CD14-positive monocyte (primary cell): Measurements from ENCODE around the gene JAK1. TPM values are rescaled to one million over a fixed set of nuclear protein-coding genes. Genes with fewer than 3 reads are reported as not detected.

Experiments
- DNase-seq, 3 donors: peaks; one replicate each; pipeline ENCODE4 v3.0.0-alpha.2; 2011 to 2022
- H2AFZ ChIP-seq: 2 replicates; pipeline ENCODE4 v1.6.0; 2012; ENCODE audit warnings: mild to moderate bottlenecking, low read depth, low read length, inconsistent platforms; ENCODE audit not compliant: insufficient read depth, poor library complexity, severe bottlenecking
- H3K27ac ChIP-seq, 2 donors: 1 replicate in 1 of 2; 2 replicates in 1 of 2; pipeline ENCODE4 v1.5.1; 2012 to 2013; ENCODE audit warnings: low read length in 2 of 2, control low read depth in 1 of 2, inconsistent platforms in 1 of 2, low read depth in 1 of 2, mild to moderate bottlenecking in 1 of 2
- H3K27me3 ChIP-seq, 2 donors: one replicate each; pipeline versions ENCODE4 v1.6.0 to v1.6.1; 2011 to 2013; ENCODE audit warnings: low read length in 2 of 2; ENCODE audit not compliant: control insufficient read depth in 2 of 2, insufficient read depth in 2 of 2
- H3K36me3 ChIP-seq, 2 donors: replicated peaks in 1 of 2; 1 replicate in 1 of 2; 2 replicates in 1 of 2; pipeline versions ENCODE4 v1.5.1 to v1.6.1; 2012 to 2013; ENCODE audit warnings: low read length in 2 of 2, control low read depth in 1 of 2, inconsistent platforms in 1 of 2, mild to moderate bottlenecking in 1 of 2; ENCODE audit not compliant: insufficient read depth in 2 of 2, control insufficient read depth in 1 of 2
- H3K4me1 ChIP-seq, 2 donors: 1 replicate in 1 of 2; 2 replicates in 1 of 2; pipeline versions ENCODE4 v1.5.1 to v1.6.1; 2012 to 2013; ENCODE audit warnings: low read length in 2 of 2, control low read depth in 1 of 2, inconsistent platforms in 1 of 2, mild to moderate bottlenecking in 1 of 2, moderate library complexity in 1 of 2; ENCODE audit not compliant: insufficient read depth in 2 of 2, control insufficient read depth in 1 of 2
- H3K4me2 ChIP-seq: replicated peaks from 2 replicates; pipeline ENCODE3; 2012; ENCODE audit warnings: low read length, moderate library complexity, mild to moderate bottlenecking; ENCODE audit not compliant: poor library complexity, severe bottlenecking; ENCODE audit errors: extremely low read depth
- H3K4me3 ChIP-seq, 3 experiments: fragments of 200-600 bp in 1 of 3; sonication (generic) in 1 of 3; replicated peaks in 1 of 3; 1 replicate in 2 of 3; 2 replicates in 1 of 3; pipeline ENCODE4 v1.5.1; 2011 to 2013; ENCODE audit warnings: low read length in 3 of 3, mild to moderate bottlenecking in 3 of 3, control low read depth in 2 of 3, low read depth in 2 of 3, inconsistent platforms in 1 of 3, moderate library complexity in 1 of 3
- H3K79me2 ChIP-seq: 2 replicates; pipeline ENCODE4 v1.6.0; 2012; ENCODE audit warnings: mild to moderate bottlenecking, control low read depth, inconsistent platforms, low read length, moderate library complexity; ENCODE audit not compliant: insufficient read depth
- H3K9ac ChIP-seq: 2 replicates; pipeline ENCODE4 v1.6.0; 2017; ENCODE audit warnings: low read length, mild to moderate bottlenecking; ENCODE audit not compliant: insufficient read depth, poor library complexity, severe bottlenecking
- H3K9me3 ChIP-seq, 2 donors: replicated peaks in 1 of 2; 1 replicate in 1 of 2; 2 replicates in 1 of 2; pipeline versions ENCODE4 v1.5.1 to v1.6.1; 2012 to 2013; ENCODE audit warnings: low read length in 2 of 2, control low read depth in 1 of 2; ENCODE audit not compliant: control insufficient read depth in 1 of 2, insufficient read depth in 1 of 2
- H4K20me1 ChIP-seq: 2 replicates; pipeline ENCODE4 v1.6.0; 2012; ENCODE audit warnings: mild to moderate bottlenecking, low read length, control low read depth, moderate library complexity; ENCODE audit not compliant: insufficient read depth
- H3K27ac Mint-ChIP-seq, 7 donors: one replicate each; pipeline ENCODE4 v1.8.0; 2020; ENCODE audit warnings: mild to moderate bottlenecking in 7 of 7, mixed read lengths in 7 of 7, moderate library complexity in 6 of 7, inconsistent platforms in 2 of 7
- H3K27me3 Mint-ChIP-seq, 3 donors: one replicate each; pipeline ENCODE4 v1.8.0; 2021 to 2022; ENCODE audit warnings: low read depth in 3 of 3, mild to moderate bottlenecking in 3 of 3, mixed read lengths in 3 of 3, moderate library complexity in 3 of 3, inconsistent platforms in 1 of 3
- H3K36me3 Mint-ChIP-seq, 2 donors: one replicate each; pipeline ENCODE4 v1.8.0; 2020; ENCODE audit warnings: mixed read lengths in 2 of 2, inconsistent platforms in 1 of 2, mild to moderate bottlenecking in 1 of 2
- H3K4me1 Mint-ChIP-seq: one replicate; pipeline ENCODE4 v1.8.0; 2020; ENCODE audit warnings: mild to moderate bottlenecking, mixed read lengths
- H3K4me3 Mint-ChIP-seq, 2 donors: one replicate each; pipeline ENCODE4 v1.8.0; 2020; ENCODE audit warnings: mild to moderate bottlenecking in 2 of 2, mixed read lengths in 2 of 2, moderate library complexity in 1 of 2
- H3K9me3 Mint-ChIP-seq, 7 donors: one replicate each; pipeline ENCODE4 v1.8.0; 2020 to 2022; ENCODE audit warnings: mixed read lengths in 7 of 7, mild to moderate bottlenecking in 6 of 7, moderate library complexity in 6 of 7, inconsistent platforms in 2 of 7
- CTCF ChIP-seq: fragments of 200-600 bp; IDR thresholded peaks from one replicate; pipeline ENCODE4 v1.8.0; 2022; ENCODE audit warnings: antibody characterized with exemption, mild to moderate bottlenecking
- WGBS: methylation state at CpG from one replicate; pipeline ENCODE4 v1.1.5; 2013; ENCODE audit warnings: missing lambda C conversion rate; ENCODE audit not compliant: insufficient coverage; 5-methylcytosine and 5-hydroxymethylcytosine counted together
- intact Hi-C, 2 donors: fragments of 100-400 bp; cut with micrococcal nuclease; formaldehyde crosslinking; loops; one replicate each; pipeline versions ENCODE4 v1.15.0 to v1.15.1; 2023
- polyA plus RNA-seq, 3 donors: library from polyadenylated mRNA; depleted of rRNA in 1 of 3; unstranded in 2 of 3; stranded (reverse) in 1 of 3; fragments of 300-500 nt in 2 of 3; fragments of >200 nt in 1 of 3; fragmentation: Illumina TruSeq in 2 of 3; gene quantifications; 1 replicate in 2 of 3; 2 replicates in 1 of 3; pipeline ENCODE4 v1.2.3, GENCODE V29; 2012 to 2021

JAK1 gene
- polyA plus RNA-seq, 3 donors, result 43.1 to 76.2 (median 72.6) TPM

DNA sequence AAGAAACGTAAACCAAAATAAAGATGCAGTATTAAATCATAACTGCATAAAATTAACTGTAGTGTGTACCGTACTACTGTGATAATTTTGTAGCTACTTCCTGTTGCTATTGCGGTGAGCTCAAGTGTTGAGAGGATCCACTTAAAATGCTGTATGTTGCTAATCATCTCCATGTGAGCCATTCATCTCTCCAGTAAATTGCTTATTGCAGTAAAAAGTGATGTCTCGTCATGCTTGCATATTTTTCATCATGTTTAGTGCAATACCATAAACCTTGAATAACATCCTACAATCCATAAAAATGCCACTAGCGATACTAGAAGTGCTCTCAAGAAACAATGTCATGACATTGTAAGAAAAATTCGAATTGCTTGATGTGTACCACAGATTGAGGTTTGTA lies 155.2 kb downstream of the JAK1 start:
- H3K27ac Mint-ChIP-seq, result no peak overlapping the region
- intact Hi-C loops, result no loop called here

GRCh38 chr1:64810001-64810400 lies 156.3 kb downstream of the JAK1 start:
- WGBS, result no CpG with 5 or more reads among the region's 1 CpG
- no peak overlapping the region for H3K4me2 ChIP-seq
- H3K4me1 ChIP-seq, result no peaks in the 10 kb centered on the region
- Mint-ChIP-seq H3K4me3 (no peak overlapping the region), H3K36me3 (peaks cover 0 to 3% of the 10 kb centered on the region in 2 donors), H3K9me3 (no peaks in the 10 kb centered on the region), H3K27ac (no peak overlapping the region), H3K4me1 (no peaks in the 10 kb centered on the region), H3K27me3 (no peaks in the 10 kb centered on the region)
- intact Hi-C loops, result no loop called here
- H3K27me3 ChIP-seq, result no peaks in the 10 kb centered on the region
- H4K20me1 ChIP-seq, result no peaks in the 10 kb centered on the region
- no peaks in the 10 kb centered on the region for H3K79me2 ChIP-seq
- DNase-seq, result no peak
- H3K9ac ChIP-seq, result no peak overlapping the region
- H3K9me3 ChIP-seq, result no peaks in the 10 kb centered on the region
- no peak overlapping the region for H2AFZ ChIP-seq
- no peak overlapping the region for H3K27ac ChIP-seq
- TF ChIP-seq CTCF, result no peak
- no peaks in the 10 kb centered on the region for H3K36me3 ChIP-seq
- H3K4me3 ChIP-seq, result no peak overlapping the region

More for the DNA sequence above, 155.2 kb downstream of the JAK1 start:
- Histone ChIP-seq H3K4me1 (no peaks in the 10 kb centered on the region), H3K36me3 (no peaks in the 10 kb centered on the region), H3K27ac (no peak overlapping the region), H3K79me2 (no peaks in the 10 kb centered on the region), H3K4me2 (no peak overlapping the region), H3K4me3 (no peak overlapping the region), H3K27me3 (no peaks in the 10 kb centered on the region), H3K9me3 (no peaks in the 10 kb centered on the region), H2AFZ (no peak overlapping the region), H4K20me1 (no peaks in the 10 kb centered on the region), H3K9ac (no peak overlapping the region)
- no CpG with 5 or more reads among the region's 6 CpGs for WGBS
- Mint-ChIP-seq H3K4me3 (no peak overlapping the region), H3K4me1 (no peaks in the 10 kb centered on the region), H3K9me3 (no peaks in the 10 kb centered on the region), H3K27me3 (no peaks in the 10 kb centered on the region), H3K36me3 (peaks cover 1 to 4% of the 10 kb centered on the region in 2 donors)
- DNase-seq, result no peak
- no peak for TF ChIP-seq CTCF
